PFSK-1 (cell line): ENCODE measurements around the gene TNPO1.

Experiments used
- POLR2AphosphoS5 ChIP-seq: IDR thresholded peaks from 2 replicates; pipeline ENCODE4 v1.6.1; 2012; ENCODE audit warnings: low read depth, mild to moderate bottlenecking, control low read depth, low read length, moderate library complexity
- REST ChIP-seq, 2 experiments: IDR thresholded peaks; 2 replicates each; pipeline versions ENCODE4 v1.6.1 to v1.8.0; 2011 to 2012; ENCODE audit warnings: low read depth in 2 of 2, low read length in 2 of 2, control low read depth in 1 of 2, inconsistent platforms in 1 of 2, mild to moderate bottlenecking in 1 of 2, moderate library complexity in 1 of 2; ENCODE audit not compliant: insufficient read depth in 1 of 2
- SIN3A ChIP-seq: IDR thresholded peaks from 2 replicates; pipeline ENCODE4 v1.6.1; 2012; ENCODE audit warnings: mild to moderate bottlenecking, low read length, moderate library complexity, borderline replicate concordance; ENCODE audit not compliant: insufficient read depth
- TAF1 ChIP-seq: IDR thresholded peaks from 2 replicates; pipeline ENCODE4 v1.6.1; 2012; ENCODE audit warnings: low read length, control low read depth, borderline replicate concordance; ENCODE audit not compliant: insufficient read depth

GRCh38 chr5:72920690-72921502, 104.4 kb downstream of the TNPO1 start:
- no peak for TF ChIP-seq POLR2AphosphoS5
- TF ChIP-seq TAF1, result no peak
- no peak for TF ChIP-seq REST (IDR thresholded peaks at IDR 0.05; ENCODE audit: insufficient read depth in 1 of 2, low read depth in 2 of 2, low read length in 2 of 2)
- TF ChIP-seq SIN3A, result no peak
